ENCODE results near the gene TMEM106C.

TMEM106C gene

GRCh38 chr12:47980197-47980596 is 16.8 kb downstream of the TMEM106C start:
- DNase-seq: no peak

GRCh38 chr12:47980779-47981495 is 17.5 kb downstream of the TMEM106C start:
- no peak for DNase-seq

- DNase-seq: no peak
These were observed 18.3 kb downstream of the TMEM106C start for GRCh38 chr12:47981496-47982260.

GRCh38 chr12:47982311-47982710 is 18.9 kb downstream of the TMEM106C start:
- DNase-seq: no peak

- DNase-seq: no peak
These were observed 19.4 kb downstream of the TMEM106C start for GRCh38 chr12:47982770-47983169.

- DNase-seq: no peak
These were observed 20.2 kb downstream of the TMEM106C start for GRCh38 chr12:47983541-47984115.

- DNase-seq: no peak
These were observed 21.0 kb downstream of the TMEM106C start for GRCh38 chr12:47984331-47984801.

- no peak for DNase-seq
These were observed 22.3 kb downstream of the TMEM106C start for GRCh38 chr12:47985596-47986290.

- no peak for DNase-seq
These were observed 22.9 kb downstream of the TMEM106C start for GRCh38 chr12:47986291-47986660.

GRCh38 chr12:47986832-47987231 is 23.4 kb downstream of the TMEM106C start:
- no peak for DNase-seq

GRCh38 chr12:47987411-47988072 is 24.1 kb downstream of the TMEM106C start:
- no peak for DNase-seq

GRCh38 chr12:47988073-47989022 is 25.0 kb downstream of the TMEM106C start:
- DNase-seq: no peak

GRCh38 chr12:47989023-47989417 is 25.6 kb downstream of the TMEM106C start:
- DNase-seq: no peak

GRCh38 chr12:47989666-47990065 is 26.3 kb downstream of the TMEM106C start:
- no peak for DNase-seq

- DNase-seq: no peak
These were observed 27.1 kb downstream of the TMEM106C start for GRCh38 chr12:47990351-47991105.

GRCh38 chr12:47991106-47992061 is 28.0 kb downstream of the TMEM106C start:
- DNase-seq: no peak

GRCh38 chr12:47992776-47993175 is 29.4 kb downstream of the TMEM106C start:
- DNase-seq: no peak

GRCh38 chr12:47993491-47993890 is 30.1 kb downstream of the TMEM106C start:
- no peak for DNase-seq

GRCh38 chr12:47995981-47996401 is 32.6 kb downstream of the TMEM106C start:
- DNase-seq: no peak

- no peak for DNase-seq
These were observed 33.9 kb downstream of the TMEM106C start for GRCh38 chr12:47997321-47997720.

Data from SW 1271 (cell line).